Measurements from ENCODE around the gene IL2.

The IL2 gene

GRCh38 chr4:122453384-122453995 lies 3.0 kb downstream of the IL2 start:
- TF ChIP-seq CTCF (conservative IDR thresholded peaks at IDR 0.05) (no peak), ZFX (IDR thresholded peaks at IDR 0.05) (no peak)
- H3K27ac ChIP-seq, result no peak overlapping the region

- no peak overlapping the region for H3K27ac ChIP-seq
- TF ChIP-seq ZFX (IDR thresholded peaks at IDR 0.05) (no peak), CTCF (conservative IDR thresholded peaks at IDR 0.05) (peak; percentile 54)
Measured at GRCh38 chr4:122450847-122451246, 5.7 kb downstream of the IL2 start.

GRCh38 chr4:122434285-122434684 lies 22.2 kb downstream of the IL2 start:
- no peak overlapping the region for H3K27ac ChIP-seq
- no peak for TF ChIP-seq ZFX (IDR thresholded peaks at IDR 0.05)
- no peak for TF ChIP-seq CTCF (conservative IDR thresholded peaks at IDR 0.05)

GRCh38 chr4:122431351-122431750 lies 25.2 kb downstream of the IL2 start:
- no peak overlapping the region for H3K27ac ChIP-seq
- no peak for TF ChIP-seq CTCF (conservative IDR thresholded peaks at IDR 0.05)
- no peak for TF ChIP-seq ZFX (IDR thresholded peaks at IDR 0.05)

GRCh38 chr4:122423246-122423645 lies 33.3 kb downstream of the IL2 start:
- H3K27ac ChIP-seq, result no peak overlapping the region
- no peak for TF ChIP-seq CTCF (conservative IDR thresholded peaks at IDR 0.05)
- no peak for TF ChIP-seq ZFX (IDR thresholded peaks at IDR 0.05)

GRCh38 chr4:122412547-122412946 lies 44.0 kb downstream of the IL2 start:
- no peak overlapping the region for H3K27ac ChIP-seq
- TF ChIP-seq CTCF (conservative IDR thresholded peaks at IDR 0.05) (no peak), ZFX (IDR thresholded peaks at IDR 0.05) (no peak)

GRCh38 chr4:122403861-122404260 lies 52.7 kb downstream of the IL2 start:
- no peak overlapping the region for H3K27ac ChIP-seq
- no peak for TF ChIP-seq ZFX (IDR thresholded peaks at IDR 0.05)
- TF ChIP-seq CTCF (conservative IDR thresholded peaks at IDR 0.05), result no peak

All from C4-2B (cell line).